CD4-positive, alpha-beta T cell (primary cell): ENCODE measurements around the gene STK32B. TPM values are rescaled to one million over a fixed set of nuclear protein-coding genes. Genes with fewer than 3 reads are reported as not detected.

Experiments used
- ATAC-seq: fragments of 200-7000 bp; cut with Tn5 transposase; one replicate; pipeline ENCODE4 v1.10.0; 2022; ENCODE audit warnings: mild to moderate bottlenecking; ENCODE audit not compliant: poor library complexity
- CTCF ChIA-PET: fragments of 350-600 bp; sonication (Branson Sonifier 250); formaldehyde crosslinking; loops from one replicate; lab custom pipeline; 2021; ENCODE audit warnings: antibody characterized with exemption, inconsistent platforms; lab: Charles Lee
- POLR2A ChIA-PET: fragments of 350-600 bp; sonication (Branson Sonifier 250); formaldehyde crosslinking; loops from one replicate; lab custom pipeline; 2021; ENCODE audit warnings: antibody characterized with exemption, inconsistent platforms; lab: Charles Lee
- DNase-seq, 14 experiments: peaks; one replicate each; pipeline ENCODE4 v3.0.0-alpha.2; 2013 to 2020; ENCODE audit warnings: mixed read lengths in 2 of 14
- H3K27ac ChIP-seq, 2 donors: one replicate each; pipeline versions ENCODE4 v1.5.1 to v1.7.0; 2013; ENCODE audit warnings: low read length in 2 of 2, low read depth in 1 of 2, mild to moderate bottlenecking in 1 of 2
- H3K27me3 ChIP-seq, 2 experiments: 1 replicate in 1 of 2; 2 replicates in 1 of 2; pipeline versions ENCODE4 v1.6.1 to v1.7.0; 2013; ENCODE audit warnings: low read length in 2 of 2, control low read depth in 1 of 2, mild to moderate bottlenecking in 1 of 2, moderate library complexity in 1 of 2; ENCODE audit not compliant: insufficient read depth in 2 of 2, control insufficient read depth in 1 of 2
- H3K36me3 ChIP-seq: one replicate; pipeline ENCODE4 v1.6.1; 2013; ENCODE audit warnings: low read length, control low read depth; ENCODE audit not compliant: insufficient read depth
- H3K4me1 ChIP-seq: one replicate; pipeline ENCODE4 v1.6.1; 2013; ENCODE audit warnings: low read length, control low read depth; ENCODE audit not compliant: insufficient read depth
- H3K4me3 ChIP-seq: one replicate; pipeline ENCODE4 v1.5.1; 2013; ENCODE audit warnings: mild to moderate bottlenecking, low read length, moderate library complexity
- H3K9me3 ChIP-seq, 2 experiments: 1 replicate in 1 of 2; 2 replicates in 1 of 2; pipeline versions ENCODE4 v1.6.1 to v1.7.0; 2013; ENCODE audit warnings: low read length in 2 of 2, mild to moderate bottlenecking in 2 of 2, control low read depth in 1 of 2, moderate library complexity in 1 of 2; ENCODE audit not compliant: control insufficient read depth in 1 of 2, insufficient read depth in 1 of 2
- H3K27ac Mint-ChIP-seq: one replicate; pipeline ENCODE4 v1.8.0; 2020; ENCODE audit warnings: mixed read lengths
- H3K27me3 Mint-ChIP-seq: one replicate; pipeline ENCODE4 v1.8.0; 2021; ENCODE audit warnings: mixed read lengths
- H3K36me3 Mint-ChIP-seq: one replicate; pipeline ENCODE4 v1.8.0; 2021; ENCODE audit warnings: low read depth, mixed read lengths
- H3K4me1 Mint-ChIP-seq: one replicate; pipeline ENCODE4 v1.8.0; 2021; ENCODE audit warnings: low read depth, mixed read lengths
- H3K4me3 Mint-ChIP-seq: one replicate; pipeline ENCODE4 v1.8.0; 2020; ENCODE audit warnings: mild to moderate bottlenecking, mixed read lengths
- H3K9me3 Mint-ChIP-seq: one replicate; pipeline ENCODE4 v1.8.0; 2020; ENCODE audit warnings: mixed read lengths
- intact Hi-C, 2 experiments: fragments of 100-400 bp; cut with DNase I in 1 of 2; cut with micrococcal nuclease in 1 of 2; formaldehyde crosslinking; loops; one replicate each; pipeline versions ENCODE4 v1.15.1 to v1.9.0; 2023 to 2025; cut with DNase I, micrococcal nuclease
- total RNA-seq, 174 experiments: library from RNA in 2 of 174; stranded (reverse) in 2 of 174; gene quantifications; one replicate each; pipeline ENCODE4 v1.2.3 and lab custom pipeline; 2021 to 2026
- TF ChIP-seq, protein P1 (sequence below): fragments of 200-600 bp; IDR thresholded peaks from one replicate; pipeline ENCODE4 v1.8.0; 2022; ENCODE audit warnings: antibody characterized with exemption, mild to moderate bottlenecking

The STK32B gene
- total RNA-seq, 2 experiments from 2014 or later, result not detected

DNA sequence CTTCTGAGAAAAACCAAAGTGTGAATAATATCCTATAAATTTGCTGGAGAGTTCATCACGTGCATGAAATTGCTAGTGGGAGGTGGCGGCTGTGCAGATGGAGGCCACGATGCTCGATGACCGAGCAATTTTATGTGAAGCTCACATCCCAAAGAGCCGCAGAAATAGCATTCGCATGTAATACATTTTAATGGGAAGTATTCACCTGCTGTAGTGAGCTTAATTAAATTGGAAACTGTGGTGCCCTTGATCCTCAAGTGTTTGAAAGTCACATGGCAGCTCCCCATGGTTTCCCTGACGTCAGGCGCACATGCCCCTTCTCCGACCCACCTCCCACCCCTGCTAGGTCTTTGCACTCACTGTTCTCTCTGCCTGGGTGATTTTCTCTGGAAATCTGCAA lies 136.8 kb downstream of the STK32B start:
- CTCF ChIA-PET, result no interaction called here

GRCh38 chr4:5191831-5192230 lies 140.6 kb downstream of the STK32B start:
- H3K4me1 Mint-ChIP-seq, result no peaks in the 10 kb centered on the region
- no peaks in the 10 kb centered on the region for H3K36me3 Mint-ChIP-seq
- no peak overlapping the region for H3K27ac Mint-ChIP-seq
- no peaks in the 10 kb centered on the region for H3K36me3 ChIP-seq
- POLR2A ChIA-PET, result no interaction called here
- H3K9me3 Mint-ChIP-seq, result no peaks in the 10 kb centered on the region
- H3K4me1 ChIP-seq, result no peaks in the 10 kb centered on the region
- H3K27ac ChIP-seq, result no peak overlapping the region
- peaks cover 5% of the 10 kb centered on the region for H3K27me3 Mint-ChIP-seq
- ATAC-seq, result no peak
- CTCF ChIA-PET, result no interaction called here
- H3K4me3 ChIP-seq, result no peak overlapping the region
- H3K27me3 ChIP-seq, result no peaks in the 10 kb centered on the region
- TF ChIP-seq, protein P1, sequence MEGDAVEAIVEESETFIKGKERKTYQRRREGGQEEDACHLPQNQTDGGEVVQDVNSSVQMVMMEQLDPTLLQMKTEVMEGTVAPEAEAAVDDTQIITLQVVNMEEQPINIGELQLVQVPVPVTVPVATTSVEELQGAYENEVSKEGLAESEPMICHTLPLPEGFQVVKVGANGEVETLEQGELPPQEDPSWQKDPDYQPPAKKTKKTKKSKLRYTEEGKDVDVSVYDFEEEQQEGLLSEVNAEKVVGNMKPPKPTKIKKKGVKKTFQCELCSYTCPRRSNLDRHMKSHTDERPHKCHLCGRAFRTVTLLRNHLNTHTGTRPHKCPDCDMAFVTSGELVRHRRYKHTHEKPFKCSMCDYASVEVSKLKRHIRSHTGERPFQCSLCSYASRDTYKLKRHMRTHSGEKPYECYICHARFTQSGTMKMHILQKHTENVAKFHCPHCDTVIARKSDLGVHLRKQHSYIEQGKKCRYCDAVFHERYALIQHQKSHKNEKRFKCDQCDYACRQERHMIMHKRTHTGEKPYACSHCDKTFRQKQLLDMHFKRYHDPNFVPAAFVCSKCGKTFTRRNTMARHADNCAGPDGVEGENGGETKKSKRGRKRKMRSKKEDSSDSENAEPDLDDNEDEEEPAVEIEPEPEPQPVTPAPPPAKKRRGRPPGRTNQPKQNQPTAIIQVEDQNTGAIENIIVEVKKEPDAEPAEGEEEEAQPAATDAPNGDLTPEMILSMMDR, result no peak
- intact Hi-C loops, result no loop called here
- H3K9me3 ChIP-seq, result no peaks in the 10 kb centered on the region
- no peak overlapping the region for H3K4me3 Mint-ChIP-seq
- no peak for DNase-seq

More for the DNA sequence above, 136.8 kb downstream of the STK32B start:
- POLR2A ChIA-PET, result interaction anchor here (0.9 kb wide), 1 partner anchor 985 kb away, joined by 3 read pairs; no protein-coding TSS in a partner anchor
- H3K9me3 ChIP-seq, result no peaks in the 10 kb centered on the region
- DNase-seq (no peak), ATAC-seq (no peak)
- TF ChIP-seq, protein P1, result no peak
- H3K9me3 Mint-ChIP-seq, result no peaks in the 10 kb centered on the region
- H3K4me3 Mint-ChIP-seq, result no peak overlapping the region
- peaks cover 7% of the 10 kb centered on the region for H3K27me3 Mint-ChIP-seq
- no peaks in the 10 kb centered on the region for H3K36me3 Mint-ChIP-seq
- H3K27ac Mint-ChIP-seq, result no peak overlapping the region
- no peaks in the 10 kb centered on the region for H3K4me1 ChIP-seq
- no peak overlapping the region for H3K27ac ChIP-seq
- intact Hi-C loops, result no loop called here
- H3K36me3 ChIP-seq, result no peaks in the 10 kb centered on the region
- H3K4me1 Mint-ChIP-seq, result no peaks in the 10 kb centered on the region
- H3K4me3 ChIP-seq, result no peak overlapping the region
- H3K27me3 ChIP-seq, result no peaks in the 10 kb centered on the region

- Mint-ChIP-seq H3K9me3 (no peaks in the 10 kb centered on the region), H3K4me1 (no peaks in the 10 kb centered on the region), H3K27me3 (peaks cover under 1% of the 10 kb centered on the region), H3K27ac (no peak overlapping the region), H3K36me3 (no peaks in the 10 kb centered on the region), H3K4me3 (no peak overlapping the region)
- intact Hi-C loops, result no loop called here
- POLR2A ChIA-PET, result no interaction called here
- ATAC-seq (no peak), DNase-seq (no peak)
- Histone ChIP-seq H3K27ac (no peak overlapping the region), H3K27me3 (no peaks in the 10 kb centered on the region), H3K4me3 (no peak overlapping the region), H3K9me3 (no peaks in the 10 kb centered on the region), H3K36me3 (no peaks in the 10 kb centered on the region), H3K4me1 (no peaks in the 10 kb centered on the region)
- TF ChIP-seq, protein P1, result no peak
- CTCF ChIA-PET, result no interaction called here
Observed at GRCh38 chr4:5192271-5192670, 141.0 kb downstream of the STK32B start.
